ENCODE results near the gene UNK. TPM values are rescaled to one million over a fixed set of nuclear protein-coding genes. Genes with fewer than 3 reads are reported as not detected.

Gene UNK
- total and polyA plus RNA-seq, 2 donors (not counting 1 experiment from before 2014, with no cell fraction given) = 15.0 to 15.2 TPM

DNA sequence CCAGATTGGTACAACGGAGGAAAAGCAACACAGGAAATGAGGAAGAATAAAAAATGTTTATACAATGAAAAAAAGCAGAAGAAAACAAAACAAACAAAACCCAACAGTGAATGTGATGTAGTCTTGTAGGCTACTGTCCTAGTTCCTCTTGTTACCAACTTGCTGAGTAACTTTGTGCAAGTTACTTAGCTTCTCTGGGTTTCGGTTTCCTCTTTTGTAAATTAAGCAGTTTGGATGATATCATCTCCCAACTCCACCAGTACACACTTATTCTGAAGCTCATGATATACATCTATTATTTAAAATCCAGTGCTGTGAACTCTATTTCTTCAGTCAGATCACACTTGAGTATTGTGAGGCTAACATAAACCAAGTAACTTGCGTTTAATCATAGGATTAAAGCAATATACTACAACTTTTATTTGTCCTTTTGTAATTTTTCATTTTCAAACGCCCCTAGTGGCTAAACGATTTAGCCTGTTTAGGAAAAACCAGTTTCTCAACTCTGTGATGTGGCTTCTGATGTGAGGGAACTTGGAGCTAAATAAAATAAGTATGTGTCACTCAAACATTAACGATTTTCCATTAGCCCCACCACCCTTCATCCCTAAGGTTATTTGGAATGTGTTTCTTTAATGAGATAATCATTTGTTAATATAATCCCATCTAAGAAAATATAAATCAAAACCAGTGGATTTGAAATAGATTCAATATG, 1.4 kb upstream of the UNK start:
- TF ChIP-seq EZH2 (IDR thresholded peaks at IDR 0.05; ENCODE audit: low read length, missing control alignments) = no peak
- TF ChIP-seq, protein P1, sequence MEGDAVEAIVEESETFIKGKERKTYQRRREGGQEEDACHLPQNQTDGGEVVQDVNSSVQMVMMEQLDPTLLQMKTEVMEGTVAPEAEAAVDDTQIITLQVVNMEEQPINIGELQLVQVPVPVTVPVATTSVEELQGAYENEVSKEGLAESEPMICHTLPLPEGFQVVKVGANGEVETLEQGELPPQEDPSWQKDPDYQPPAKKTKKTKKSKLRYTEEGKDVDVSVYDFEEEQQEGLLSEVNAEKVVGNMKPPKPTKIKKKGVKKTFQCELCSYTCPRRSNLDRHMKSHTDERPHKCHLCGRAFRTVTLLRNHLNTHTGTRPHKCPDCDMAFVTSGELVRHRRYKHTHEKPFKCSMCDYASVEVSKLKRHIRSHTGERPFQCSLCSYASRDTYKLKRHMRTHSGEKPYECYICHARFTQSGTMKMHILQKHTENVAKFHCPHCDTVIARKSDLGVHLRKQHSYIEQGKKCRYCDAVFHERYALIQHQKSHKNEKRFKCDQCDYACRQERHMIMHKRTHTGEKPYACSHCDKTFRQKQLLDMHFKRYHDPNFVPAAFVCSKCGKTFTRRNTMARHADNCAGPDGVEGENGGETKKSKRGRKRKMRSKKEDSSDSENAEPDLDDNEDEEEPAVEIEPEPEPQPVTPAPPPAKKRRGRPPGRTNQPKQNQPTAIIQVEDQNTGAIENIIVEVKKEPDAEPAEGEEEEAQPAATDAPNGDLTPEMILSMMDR (conservative IDR thresholded peaks at IDR 0.05 in 1 of 2, IDR thresholded peaks at IDR 0.05 in 1 of 2; ENCODE audit: low read depth in 1 of 2, low read length in 2 of 2) = peak; percentile 56 to 78
- H3K9ac ChIP-seq (ENCODE audit: insufficient read depth, low read length) = no peak overlapping the region
- H3K4me2 ChIP-seq (ENCODE audit: extremely low read depth, insufficient read depth, low read length) = peak overlapping the region; percentile 42
- H3K4me1 ChIP-seq (ENCODE audit: control insufficient read depth, extremely low read depth, insufficient read depth, low read length) = peaks cover 16% of the 10 kb centered on the region
- no peaks in the 10 kb centered on the region for H3K9me3 ChIP-seq (ENCODE audit: control insufficient read depth, insufficient read depth, low read depth, low read length)
- peaks cover 28% of the 10 kb centered on the region for H3K79me2 ChIP-seq (ENCODE audit: control insufficient read depth, insufficient read depth, low read length)
- H2AFZ ChIP-seq (ENCODE audit: low read length) = peak overlapping the region; percentile 84
- H4K20me1 ChIP-seq (ENCODE audit: control insufficient read depth, extremely low read depth, insufficient read depth, low read length) = peaks cover 3% of the 10 kb centered on the region
- peaks cover 4% of the 10 kb centered on the region for H3K36me3 ChIP-seq (ENCODE audit: control insufficient read depth, insufficient read depth, low read length)
- peak overlapping the region; percentile 99 for H3K27ac ChIP-seq (ENCODE audit: insufficient read depth, low read length)
- peak; percentile 45 to 73 for DNase-seq (ENCODE audit: low read depth in 2 of 2)
- H3K4me3 ChIP-seq (replicated peaks in 1 of 4; ENCODE audit: control extremely low read depth in 1 of 4, insufficient read depth in 1 of 4, low read depth in 3 of 4, low read length in 4 of 4) = peak overlapping the region in 2 of 4 experiments; percentile 19 to 34
- no peaks in the 10 kb centered on the region for H3K27me3 ChIP-seq (ENCODE audit: control insufficient read depth, insufficient read depth, low read length)

DNA sequence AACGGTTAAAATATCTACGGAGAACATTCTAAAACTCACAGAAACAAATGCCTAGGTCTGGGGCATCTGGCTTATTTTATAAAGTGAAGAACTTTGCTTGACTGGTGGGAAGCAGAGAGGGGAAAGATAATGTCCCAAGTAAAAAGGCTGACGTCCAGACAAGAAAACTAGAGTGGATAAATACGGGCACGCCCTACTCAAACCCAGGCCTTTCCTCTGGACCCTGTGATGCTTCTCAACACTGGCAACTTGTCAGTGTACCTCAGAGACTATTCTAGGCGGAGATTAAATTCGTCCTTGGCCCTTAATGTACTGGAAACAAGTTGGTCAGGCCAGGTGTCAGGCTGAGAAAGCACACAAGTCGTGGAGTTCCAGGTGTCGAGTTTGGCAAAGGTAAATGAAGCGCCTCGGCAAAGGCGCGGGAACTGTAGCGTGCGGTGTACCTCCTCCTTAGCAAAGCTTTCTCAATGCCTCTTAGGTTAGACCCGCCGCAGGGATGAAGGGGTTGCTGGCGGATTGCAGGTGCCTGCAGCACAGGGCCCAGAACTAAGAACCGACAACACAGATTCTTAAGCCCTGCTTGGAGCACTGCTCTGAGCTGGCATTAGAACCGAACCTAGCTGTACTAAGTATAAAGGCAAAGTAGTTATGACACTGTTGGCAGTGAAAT, 668 bp upstream of the UNK start:
- H3K4me3 ChIP-seq (replicated peaks in 1 of 4; ENCODE audit: control extremely low read depth in 1 of 4, insufficient read depth in 1 of 4, low read depth in 3 of 4, low read length in 4 of 4) = peak overlapping the region; percentile 5 to 72 (median 44)
- TF ChIP-seq, protein P1 (conservative IDR thresholded peaks at IDR 0.05 in 1 of 2, IDR thresholded peaks at IDR 0.05 in 1 of 2; ENCODE audit: low read depth in 1 of 2, low read length in 2 of 2) = no peak
- no peak for TF ChIP-seq EZH2 (IDR thresholded peaks at IDR 0.05; ENCODE audit: low read length, missing control alignments)

More for the DNA sequence above, 668 bp upstream of the UNK start:
- no peaks in the 10 kb centered on the region for H3K9me3 ChIP-seq (ENCODE audit: control insufficient read depth, insufficient read depth, low read depth, low read length)
- H2AFZ ChIP-seq (ENCODE audit: low read length) = no peak overlapping the region
- peak overlapping the region; percentile 99 for H3K27ac ChIP-seq (ENCODE audit: insufficient read depth, low read length)
- DNase-seq (ENCODE audit: low read depth in 2 of 2) = no peak
- no peaks in the 10 kb centered on the region for H4K20me1 ChIP-seq (ENCODE audit: control insufficient read depth, extremely low read depth, insufficient read depth, low read length)
- H3K4me1 ChIP-seq (ENCODE audit: control insufficient read depth, extremely low read depth, insufficient read depth, low read length) = peaks cover 16% of the 10 kb centered on the region
- H3K9ac ChIP-seq (ENCODE audit: insufficient read depth, low read length) = no peak overlapping the region
- H3K79me2 ChIP-seq (ENCODE audit: control insufficient read depth, insufficient read depth, low read length) = peaks cover 27% of the 10 kb centered on the region
- peak overlapping the region; percentile 85 for H3K4me2 ChIP-seq (ENCODE audit: extremely low read depth, insufficient read depth, low read length)
- H3K36me3 ChIP-seq (ENCODE audit: control insufficient read depth, insufficient read depth, low read length) = no peaks in the 10 kb centered on the region
- H3K27me3 ChIP-seq (ENCODE audit: control insufficient read depth, insufficient read depth, low read length) = no peaks in the 10 kb centered on the region
